ENCODE results near the gene KLK11. TPM values are rescaled to one million over a fixed set of nuclear protein-coding genes. Genes with fewer than 3 reads are reported as not detected.

The KLK11 gene
- total RNA-seq, 1 donor from 2014 or later, result not detected

GRCh38 chr19:51005248-51005647 is 21.2 kb downstream of the KLK11 start:
- H2AFZ ChIP-seq (ENCODE audit: low read depth, low read length), result no peak overlapping the region
- no peak overlapping the region for H3K4me3 Mint-ChIP-seq (ENCODE audit: unreplicated experiment)
- no peak overlapping the region for H3K27ac ChIP-seq (ENCODE audit: low read depth, low read length)
- H3K27me3 ChIP-seq (ENCODE audit: insufficient read depth, low read length), result no peaks in the 10 kb centered on the region
- peaks cover 2% of the 10 kb centered on the region for H3K9me3 ChIP-seq (ENCODE audit: insufficient read depth, low read depth, low read length)
- TF ChIP-seq CTCF (IDR thresholded peaks at IDR 0.05; ENCODE audit: insufficient read depth, low read depth, low read length), result no peak
- TF ChIP-seq EZH2 (IDR thresholded peaks at IDR 0.05; ENCODE audit: insufficient read depth, low read length), result no peak
- no peak overlapping the region for H3K9ac ChIP-seq (ENCODE audit: low read length)
- no peak overlapping the region for H3K4me2 ChIP-seq (ENCODE audit: low read length)
- no peaks in the 10 kb centered on the region for H3K4me1 ChIP-seq (ENCODE audit: insufficient read depth, low read length)
- H4K20me1 ChIP-seq (ENCODE audit: insufficient read depth, low read length), result no peaks in the 10 kb centered on the region
- no peak overlapping the region for H3K4me3 ChIP-seq (ENCODE audit: insufficient read depth, low read depth, low read length)
- H3K27me3 Mint-ChIP-seq (ENCODE audit: low read depth, unreplicated experiment), result peaks cover 48% of the 10 kb centered on the region
- peaks cover 1% of the 10 kb centered on the region for H3K9me3 Mint-ChIP-seq (ENCODE audit: unreplicated experiment)
- no peak overlapping the region for H3K27ac Mint-ChIP-seq (ENCODE audit: unreplicated experiment)
- DNase-seq (ENCODE audit: low read depth) (no peak), FAIRE-seq (no peak)
- H3K79me2 ChIP-seq (ENCODE audit: insufficient read depth, low read length), result no peaks in the 10 kb centered on the region
- no peaks in the 10 kb centered on the region for H3K36me3 ChIP-seq (ENCODE audit: insufficient read depth, low read length)
- H3K36me3 Mint-ChIP-seq (ENCODE audit: low read depth, unreplicated experiment), result no peaks in the 10 kb centered on the region
- peaks cover 3% of the 10 kb centered on the region for H3K4me1 Mint-ChIP-seq (ENCODE audit: low read depth, unreplicated experiment)

DNA sequence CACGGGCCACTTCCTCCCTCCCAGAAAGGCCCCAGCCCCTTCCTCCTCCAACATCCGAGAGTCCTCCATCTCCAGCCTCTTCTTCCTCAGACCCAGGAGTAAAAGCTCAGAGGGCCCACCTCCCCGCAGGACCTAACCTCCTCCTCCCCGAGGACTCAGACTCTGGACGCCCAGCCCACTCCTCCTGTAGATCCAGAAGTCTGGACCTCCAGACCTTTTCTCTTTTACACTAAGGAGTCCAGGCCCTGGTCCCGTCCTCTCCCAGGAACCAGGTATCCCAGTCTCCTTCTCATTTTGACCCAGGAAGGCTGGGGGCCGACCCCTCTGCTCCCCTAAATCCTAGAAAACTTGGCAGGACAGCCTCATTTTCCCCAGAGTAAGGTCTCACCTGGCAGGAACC is 23.1 kb downstream of the KLK11 start:
- no peaks in the 10 kb centered on the region for H3K27me3 ChIP-seq (ENCODE audit: insufficient read depth, low read length)
- peaks cover 40% of the 10 kb centered on the region for H3K27me3 Mint-ChIP-seq (ENCODE audit: low read depth, unreplicated experiment)

More for the DNA sequence above, 23.1 kb downstream of the KLK11 start:
- Mint-ChIP-seq H3K4me1 (ENCODE audit: low read depth, unreplicated experiment) (peaks cover 3% of the 10 kb centered on the region), H3K36me3 (ENCODE audit: low read depth, unreplicated experiment) (no peaks in the 10 kb centered on the region), H3K4me3 (ENCODE audit: unreplicated experiment) (no peak overlapping the region), H3K27ac (ENCODE audit: unreplicated experiment) (no peak overlapping the region), H3K9me3 (ENCODE audit: unreplicated experiment) (peaks cover 1% of the 10 kb centered on the region)
- H2AFZ ChIP-seq (ENCODE audit: low read depth, low read length), result no peak overlapping the region
- H3K4me1 ChIP-seq (ENCODE audit: insufficient read depth, low read length), result no peaks in the 10 kb centered on the region
- no peak overlapping the region for H3K4me3 ChIP-seq (ENCODE audit: insufficient read depth, low read depth, low read length)
- no peak overlapping the region for H3K27ac ChIP-seq (ENCODE audit: low read depth, low read length)
- no peaks in the 10 kb centered on the region for H4K20me1 ChIP-seq (ENCODE audit: insufficient read depth, low read length)
- no peaks in the 10 kb centered on the region for H3K79me2 ChIP-seq (ENCODE audit: insufficient read depth, low read length)
- H3K36me3 ChIP-seq (ENCODE audit: insufficient read depth, low read length), result no peaks in the 10 kb centered on the region
- H3K4me2 ChIP-seq (ENCODE audit: low read length), result no peak overlapping the region
- TF ChIP-seq CTCF (IDR thresholded peaks at IDR 0.05; ENCODE audit: insufficient read depth, low read depth, low read length) (no peak), EZH2 (IDR thresholded peaks at IDR 0.05; ENCODE audit: insufficient read depth, low read length) (no peak)
- H3K9ac ChIP-seq (ENCODE audit: low read length), result no peak overlapping the region
- peaks cover 5% of the 10 kb centered on the region for H3K9me3 ChIP-seq (ENCODE audit: insufficient read depth, low read depth, low read length)
- no peak for FAIRE-seq
- DNase-seq (ENCODE audit: low read depth), result no peak
